HCT116 (cell line): ENCODE measurements around the gene ATRN.

Source experiments
- CBX3 ChIP-seq: IDR thresholded peaks from 2 replicates; pipeline ENCODE4 v1.6.1; 2012; ENCODE audit warnings: low read depth
- CEBPB ChIP-seq: IDR thresholded peaks from 2 replicates; pipeline ENCODE4 v1.6.1; 2012; ENCODE audit warnings: low read depth
- EZH2 ChIP-seq: fragments of 200-600 bp; sonication (generic); IDR thresholded peaks from 2 replicates; pipeline ENCODE4 v1.6.1; 2017; ENCODE audit warnings: antibody characterized with exemption, mixed run types
- MAX ChIP-seq: IDR thresholded peaks from 2 replicates; pipeline ENCODE4 v1.6.1; 2012
- POLR2A ChIP-seq: IDR thresholded peaks from 2 replicates; pipeline ENCODE4 v1.7.0; 2011; ENCODE audit warnings: borderline replicate concordance; ENCODE audit not compliant: insufficient read depth, insufficient read length; ENCODE audit errors: extremely low read depth
- REST ChIP-seq: IDR thresholded peaks from 2 replicates; pipeline ENCODE4 v1.6.1; 2012; ENCODE audit warnings: low read depth
- SP1 ChIP-seq: IDR thresholded peaks from 2 replicates; pipeline ENCODE4 v1.6.1; 2012; ENCODE audit warnings: low read depth
- SRF ChIP-seq: IDR thresholded peaks from 2 replicates; pipeline ENCODE4 v1.6.1; 2012; ENCODE audit warnings: low read depth
- ZNF274 ChIP-seq: fragments of 200-500 bp; sonication (Bioruptor generic); IDR thresholded peaks from 2 replicates; pipeline ENCODE4 v1.6.1; 2014; ENCODE audit warnings: mild to moderate bottlenecking, low read depth, low read length, inconsistent platforms
- TF ChIP-seq, protein P1 (sequence below), 3 experiments: fragments of 200-600 bp in 1 of 3; sonication (generic) in 1 of 3; IDR thresholded peaks in 2 of 3; conservative IDR thresholded peaks in 1 of 3; 2 replicates each; pipeline ENCODE4 v1.5.1; 2012 to 2017; ENCODE audit warnings: low read depth in 2 of 3, low read length in 2 of 3, antibody characterized with exemption in 1 of 3, borderline replicate concordance in 1 of 3, control low read depth in 1 of 3, mild to moderate bottlenecking in 1 of 3, mixed read lengths in 1 of 3, mixed run types in 1 of 3, moderate library complexity in 1 of 3; ENCODE audit not compliant: insufficient read depth in 1 of 3

DNA sequence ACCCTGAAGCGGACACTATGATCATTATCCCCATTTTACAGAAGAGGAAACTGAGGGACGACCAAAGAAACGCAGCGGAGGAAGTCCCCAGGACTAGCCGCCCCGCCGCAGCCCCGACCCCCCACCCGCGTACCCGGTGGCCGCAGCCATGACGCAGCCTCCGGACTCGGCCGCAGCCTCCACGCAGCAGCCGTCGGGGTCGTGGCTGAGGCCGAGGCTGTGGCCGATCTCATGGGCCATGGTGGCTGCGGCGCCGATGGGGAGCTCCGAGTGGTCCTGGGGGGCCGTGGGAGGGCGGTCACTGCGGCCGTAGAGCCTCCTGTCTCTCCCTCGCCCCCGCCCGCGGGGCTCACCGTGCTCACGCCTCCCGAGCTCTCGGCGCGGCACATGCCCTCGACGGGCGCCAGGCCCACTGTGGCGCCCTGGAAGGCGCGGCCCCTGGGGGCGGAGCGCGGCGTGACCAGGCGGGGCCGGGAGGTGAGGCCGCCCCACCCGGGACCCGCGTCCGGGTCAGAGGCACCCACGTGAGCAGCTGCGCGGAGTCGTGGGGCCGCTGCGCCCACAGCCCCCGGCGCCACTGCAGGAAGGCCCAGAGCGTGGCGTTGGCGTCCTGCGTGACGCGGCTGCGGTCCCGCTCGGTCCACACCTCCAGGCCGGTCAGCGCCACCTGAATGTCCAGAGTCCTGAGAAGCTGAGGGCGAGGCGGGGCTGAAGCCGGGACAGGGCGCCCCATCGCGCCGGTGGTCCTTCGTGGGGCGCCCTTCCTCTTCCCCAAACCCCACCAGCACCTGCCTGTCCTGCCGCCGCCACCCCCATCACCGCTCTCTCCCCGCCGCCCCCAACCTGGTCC, 202.6 kb downstream of the ATRN start:
- TF ChIP-seq, protein P1, sequence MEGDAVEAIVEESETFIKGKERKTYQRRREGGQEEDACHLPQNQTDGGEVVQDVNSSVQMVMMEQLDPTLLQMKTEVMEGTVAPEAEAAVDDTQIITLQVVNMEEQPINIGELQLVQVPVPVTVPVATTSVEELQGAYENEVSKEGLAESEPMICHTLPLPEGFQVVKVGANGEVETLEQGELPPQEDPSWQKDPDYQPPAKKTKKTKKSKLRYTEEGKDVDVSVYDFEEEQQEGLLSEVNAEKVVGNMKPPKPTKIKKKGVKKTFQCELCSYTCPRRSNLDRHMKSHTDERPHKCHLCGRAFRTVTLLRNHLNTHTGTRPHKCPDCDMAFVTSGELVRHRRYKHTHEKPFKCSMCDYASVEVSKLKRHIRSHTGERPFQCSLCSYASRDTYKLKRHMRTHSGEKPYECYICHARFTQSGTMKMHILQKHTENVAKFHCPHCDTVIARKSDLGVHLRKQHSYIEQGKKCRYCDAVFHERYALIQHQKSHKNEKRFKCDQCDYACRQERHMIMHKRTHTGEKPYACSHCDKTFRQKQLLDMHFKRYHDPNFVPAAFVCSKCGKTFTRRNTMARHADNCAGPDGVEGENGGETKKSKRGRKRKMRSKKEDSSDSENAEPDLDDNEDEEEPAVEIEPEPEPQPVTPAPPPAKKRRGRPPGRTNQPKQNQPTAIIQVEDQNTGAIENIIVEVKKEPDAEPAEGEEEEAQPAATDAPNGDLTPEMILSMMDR (IDR thresholded peaks at IDR 0.05 in 2 of 3, conservative IDR thresholded peaks at IDR 0.05 in 1 of 3; ENCODE audit: borderline replicate concordance in 1 of 3, insufficient read depth in 1 of 3, low read depth in 2 of 3, low read length in 2 of 3): no peak
- no peak for TF ChIP-seq SP1
- no peak for TF ChIP-seq ZNF274
- TF ChIP-seq POLR2A: no peak
- TF ChIP-seq CBX3: no peak
- TF ChIP-seq REST: no peak
- TF ChIP-seq SRF: no peak
- TF ChIP-seq EZH2: no peak
- TF ChIP-seq CEBPB: no peak
- no peak for TF ChIP-seq MAX
